ENCODE results near the gene TPTE.
"Not testable (repeated sequence)": the region's sequence is repeated elsewhere in the genome, so short reads cannot be mapped to it uniquely, and the experiment has no call there.

Gene TPTE

DNA sequence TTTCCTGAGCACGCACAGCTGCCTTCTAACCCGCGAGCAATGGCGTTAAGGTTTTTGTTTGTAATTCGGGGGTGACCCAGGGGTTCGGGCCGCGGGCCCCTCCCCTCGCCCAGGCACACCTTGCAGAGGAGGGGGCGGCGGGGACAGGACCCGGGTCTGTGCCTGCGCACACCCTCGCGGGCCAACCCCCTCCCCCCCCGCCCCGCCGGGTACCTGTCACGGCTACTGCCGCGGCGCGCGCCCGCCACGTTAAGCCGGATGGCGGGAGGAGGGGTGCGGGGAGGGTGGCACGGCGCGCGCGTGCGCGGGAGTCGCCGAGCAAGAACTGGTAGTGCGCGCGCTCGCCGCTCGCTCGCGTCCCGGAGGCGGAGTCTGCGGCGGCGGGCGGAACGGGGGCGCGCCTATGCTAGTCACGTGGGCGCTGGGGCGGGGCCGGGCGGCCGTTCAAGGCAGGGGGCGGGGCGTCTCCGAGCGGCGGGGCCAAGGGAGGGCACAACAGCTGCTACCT, at the start of gene TPTE:
TPTE (plus strand) TSS at position 493 of the 508 bp plus-strand sequence. CDS start 17,141 bp downstream, outside the sequence.
- no peak for DNase-seq

DNA sequence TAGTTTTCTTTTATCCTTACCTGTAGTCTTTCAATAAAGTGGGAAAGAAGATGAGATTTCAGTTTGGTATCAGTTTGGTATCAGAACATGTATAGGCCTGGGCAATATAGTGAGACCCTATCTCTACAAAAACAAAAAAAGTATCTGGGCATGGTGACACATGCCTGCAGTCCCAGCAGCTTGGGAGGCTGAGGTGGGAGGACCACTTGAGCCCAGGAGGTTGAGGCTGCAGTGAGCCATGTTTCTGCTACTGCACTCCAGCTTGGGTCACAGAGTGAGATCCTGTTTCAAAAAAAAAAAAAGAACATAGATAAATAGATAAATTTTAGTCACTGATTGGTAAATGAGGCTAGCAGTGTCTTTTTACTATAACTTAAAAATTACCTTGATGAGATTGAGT, 49.4 kb upstream of the TPTE start:
- not testable (repeated sequence) for DNase-seq

DNA sequence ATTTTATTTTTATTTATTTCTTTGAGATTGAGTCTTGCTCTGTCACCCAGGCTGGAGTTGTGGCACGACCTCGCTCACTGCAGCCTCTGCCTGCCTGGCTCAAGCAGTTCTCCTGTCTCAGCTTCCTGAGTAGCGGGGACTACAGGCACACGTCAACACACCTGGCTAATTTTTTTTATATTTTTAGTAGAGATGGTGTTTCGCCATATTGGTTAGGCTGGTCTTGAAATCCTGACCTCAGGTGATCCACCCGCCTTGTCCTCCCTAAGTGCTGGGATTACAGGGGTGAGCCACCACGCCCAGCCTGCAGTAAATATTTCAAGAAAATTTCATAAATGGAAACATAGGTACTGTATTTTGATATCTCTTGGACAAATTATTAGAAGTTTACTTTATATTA, 43.6 kb upstream of the TPTE start:
- not testable (repeated sequence) for DNase-seq

DNA sequence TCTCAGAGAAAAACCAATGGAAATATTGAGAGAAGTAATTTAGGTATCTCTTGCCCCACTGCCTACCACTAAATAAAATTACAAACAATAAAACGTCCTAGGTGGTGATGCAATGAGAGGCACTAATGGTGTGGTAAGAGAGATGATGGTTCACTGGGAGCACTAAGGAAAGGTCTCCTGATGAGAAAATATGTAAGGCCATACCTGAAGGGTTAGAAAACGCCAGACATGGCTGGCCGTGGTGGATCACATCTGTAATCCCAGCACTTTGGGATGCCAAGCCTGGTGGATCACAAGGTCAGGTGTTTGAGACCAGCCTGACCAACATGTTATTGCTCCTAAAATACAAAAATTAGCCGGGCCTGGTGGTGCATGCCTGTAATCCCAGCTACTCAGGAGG, 41.5 kb upstream of the TPTE start:
- DNase-seq, result not testable (repeated sequence)

DNA sequence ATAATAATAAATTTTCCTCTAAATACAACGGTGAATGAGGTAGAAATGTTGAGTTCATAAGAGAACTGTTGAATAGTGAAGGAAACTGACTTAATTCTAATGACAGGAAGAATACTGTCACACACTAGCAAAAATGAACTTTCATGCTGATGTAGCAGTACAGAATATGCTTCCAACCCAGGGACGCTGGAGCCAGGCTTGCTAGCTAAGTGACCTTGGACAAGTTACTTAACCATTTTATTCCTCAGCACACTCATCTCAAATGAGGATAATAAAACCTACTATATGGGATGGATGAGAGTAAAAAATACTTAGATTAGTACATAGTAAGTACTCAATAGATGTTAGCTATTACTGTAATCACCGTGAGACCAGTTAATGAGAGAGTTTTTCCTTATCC, 36.5 kb upstream of the TPTE start:
- not testable (repeated sequence) for DNase-seq

DNA sequence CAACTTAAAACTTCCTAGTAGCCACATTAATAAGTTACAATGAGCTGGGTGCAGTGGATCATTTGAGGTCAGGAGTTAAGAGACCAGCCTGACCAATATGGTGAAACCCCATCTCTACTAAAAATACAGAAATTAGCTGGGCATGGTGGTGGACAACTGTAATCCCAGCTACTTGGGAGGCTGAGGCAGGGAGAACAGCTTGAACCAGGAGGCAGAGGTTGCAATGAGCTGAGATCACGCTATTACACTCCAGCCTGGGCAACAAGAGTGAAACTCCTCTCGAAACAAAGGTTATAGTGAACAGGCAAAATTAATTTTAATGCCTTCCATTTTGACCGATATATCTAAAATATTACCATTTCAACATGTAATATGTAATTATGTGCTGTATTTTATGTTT, 30.9 kb upstream of the TPTE start:
- not testable (repeated sequence) for DNase-seq

DNA sequence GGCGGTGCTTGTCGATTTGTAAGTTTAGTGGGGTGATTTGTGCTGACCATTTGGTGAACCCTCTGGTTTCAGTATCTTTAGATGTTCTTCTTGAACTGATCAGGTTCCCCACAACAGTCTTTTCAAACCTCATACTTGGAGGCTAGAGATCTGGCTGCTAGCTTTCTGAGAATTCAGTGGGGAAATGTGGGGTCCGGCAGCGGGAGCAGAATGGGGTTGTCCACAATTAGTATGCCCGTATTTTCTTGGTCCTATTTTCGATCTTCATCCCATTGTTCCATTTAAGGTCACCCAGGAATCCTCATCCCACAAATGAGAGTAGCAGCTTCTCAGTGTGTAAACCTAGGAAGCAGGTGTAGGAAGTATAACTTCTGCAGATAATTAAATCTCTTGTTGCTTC, 10.3 kb upstream of the TPTE start:
- no peak for DNase-seq

DNA sequence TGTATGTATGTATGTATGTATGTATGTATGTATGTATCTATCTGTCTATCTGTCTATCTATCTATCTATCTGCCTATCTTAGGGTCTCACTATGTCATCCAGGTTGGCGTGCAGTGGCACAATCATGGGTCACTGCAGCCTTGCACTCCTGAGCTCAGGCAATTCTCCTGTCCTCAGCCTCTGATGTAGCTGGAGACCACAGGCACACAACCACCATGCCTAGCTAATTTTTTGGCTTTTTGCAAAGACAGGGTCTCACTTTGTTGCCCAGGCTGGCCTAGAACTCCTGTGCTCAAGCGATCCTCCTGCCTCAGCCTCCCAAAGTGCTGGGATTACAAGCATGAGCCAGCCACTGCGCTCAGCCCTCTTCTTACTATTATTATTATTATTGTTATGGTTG, 4.5 kb upstream of the TPTE start:
- not testable (repeated sequence) for DNase-seq

DNA sequence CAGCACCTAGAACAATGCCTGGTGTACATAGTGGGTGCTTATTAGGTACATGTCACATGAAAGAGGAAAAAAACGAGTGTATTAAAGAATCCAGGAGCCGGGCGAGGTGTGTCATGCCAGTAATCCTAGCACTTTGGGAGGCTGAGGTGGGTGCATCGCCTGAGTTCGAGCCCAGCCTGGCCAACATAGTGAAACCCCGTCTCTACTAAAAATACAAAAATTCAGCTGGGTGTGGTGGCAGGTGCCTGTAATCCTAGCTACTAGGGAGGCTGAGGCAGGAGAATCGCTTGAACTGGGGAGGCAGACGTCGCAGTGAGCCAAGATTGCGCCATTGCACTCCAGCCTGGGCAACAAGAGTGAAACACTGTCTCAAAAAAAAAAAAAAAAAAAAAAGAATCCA, 3.5 kb upstream of the TPTE start:
- DNase-seq, result not testable (repeated sequence)

DNA sequence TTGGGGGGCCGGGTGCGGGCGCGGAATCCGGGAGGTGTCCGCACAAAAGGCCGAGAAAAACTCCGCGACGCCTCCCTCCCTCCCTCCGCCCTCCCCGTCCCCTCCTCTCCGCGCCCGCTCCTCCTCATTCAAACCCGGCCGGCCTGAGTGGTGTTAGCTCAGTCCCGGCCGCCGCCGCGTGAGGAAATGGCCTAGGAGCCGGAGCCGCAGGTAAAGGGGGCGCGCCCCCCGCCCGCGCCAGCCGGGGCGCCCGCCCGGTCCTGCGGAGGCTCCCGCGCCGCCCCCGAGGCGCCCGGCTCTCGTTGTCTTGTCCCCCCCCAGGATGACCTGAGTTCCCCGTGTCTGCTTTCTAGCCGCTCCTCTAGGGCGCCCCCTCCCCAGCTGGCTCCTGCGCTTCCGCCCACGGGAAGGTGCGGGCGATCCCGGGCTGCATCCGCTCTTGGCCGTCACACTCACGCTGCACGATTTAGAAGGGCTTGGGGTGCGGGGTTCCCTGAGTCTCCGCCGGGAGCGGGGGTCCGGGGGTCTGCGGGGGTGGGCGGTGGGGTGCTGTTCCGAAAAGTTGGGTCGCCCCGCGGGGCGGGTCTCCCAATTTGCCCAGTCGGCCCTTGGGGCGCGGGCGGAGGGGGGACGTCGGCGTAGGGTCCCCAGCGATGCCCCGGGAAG, 585 bp downstream of the TPTE start:
- DNase-seq, result not testable (repeated sequence)

DNA sequence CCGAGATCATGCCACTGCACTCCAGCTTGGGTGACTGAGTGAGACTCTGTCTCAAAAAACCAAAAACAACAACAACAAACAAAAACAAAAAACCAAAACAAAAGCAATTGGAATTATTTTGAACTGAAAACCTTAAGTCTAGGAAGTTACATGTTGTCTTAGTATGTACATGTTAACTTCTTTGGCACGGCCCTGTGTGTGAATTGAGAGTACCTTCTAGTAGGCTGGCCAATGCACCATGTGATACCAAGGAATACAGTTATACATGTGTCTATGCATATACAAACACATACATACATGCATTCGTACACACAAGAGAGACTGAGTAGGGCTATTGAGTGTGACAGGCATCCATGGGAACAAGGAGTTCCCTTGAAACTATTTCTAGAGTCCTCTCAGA, 18.6 kb downstream of the TPTE start:
- no peak for DNase-seq

DNA sequence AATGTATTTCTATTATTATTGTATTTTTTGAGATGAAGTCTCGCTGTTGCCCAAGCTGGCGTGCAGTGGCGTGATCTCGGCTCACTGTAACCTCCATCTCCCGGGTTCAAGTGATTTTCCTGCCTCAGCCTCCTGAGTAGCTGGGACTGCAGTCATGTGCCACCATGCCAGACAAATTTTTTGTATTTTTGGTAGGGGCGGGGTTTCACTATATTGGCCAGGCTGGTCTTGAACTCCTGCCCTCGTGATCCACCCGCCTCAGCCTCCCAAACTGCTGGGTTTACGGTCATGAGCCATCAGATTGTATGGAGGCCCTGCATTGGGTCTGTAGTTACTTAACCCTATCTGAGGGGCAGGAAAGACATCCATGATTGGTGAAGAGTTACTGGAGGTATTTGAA, 23.0 kb downstream of the TPTE start:
- not testable (repeated sequence) for DNase-seq

DNA sequence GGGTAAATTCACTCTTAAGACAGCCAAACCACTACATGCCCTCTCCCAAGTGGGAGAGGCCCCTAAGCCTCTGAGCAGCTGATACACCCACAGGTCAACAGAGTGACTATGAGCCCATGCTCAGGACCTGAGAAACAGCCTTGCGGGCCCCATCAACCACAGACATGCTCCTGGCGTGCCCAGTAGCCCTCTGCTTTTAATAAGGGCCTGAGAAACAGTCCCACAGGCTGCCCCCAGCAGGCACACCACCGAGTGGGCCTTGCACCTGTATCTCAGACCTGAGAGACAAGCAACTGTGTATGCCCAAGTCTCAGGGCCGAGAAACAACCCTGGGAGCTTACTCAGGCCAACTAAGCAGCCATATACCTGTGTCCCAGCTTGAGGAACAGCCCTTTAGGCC, 26.5 kb downstream of the TPTE start:
- not testable (repeated sequence) for DNase-seq

DNA sequence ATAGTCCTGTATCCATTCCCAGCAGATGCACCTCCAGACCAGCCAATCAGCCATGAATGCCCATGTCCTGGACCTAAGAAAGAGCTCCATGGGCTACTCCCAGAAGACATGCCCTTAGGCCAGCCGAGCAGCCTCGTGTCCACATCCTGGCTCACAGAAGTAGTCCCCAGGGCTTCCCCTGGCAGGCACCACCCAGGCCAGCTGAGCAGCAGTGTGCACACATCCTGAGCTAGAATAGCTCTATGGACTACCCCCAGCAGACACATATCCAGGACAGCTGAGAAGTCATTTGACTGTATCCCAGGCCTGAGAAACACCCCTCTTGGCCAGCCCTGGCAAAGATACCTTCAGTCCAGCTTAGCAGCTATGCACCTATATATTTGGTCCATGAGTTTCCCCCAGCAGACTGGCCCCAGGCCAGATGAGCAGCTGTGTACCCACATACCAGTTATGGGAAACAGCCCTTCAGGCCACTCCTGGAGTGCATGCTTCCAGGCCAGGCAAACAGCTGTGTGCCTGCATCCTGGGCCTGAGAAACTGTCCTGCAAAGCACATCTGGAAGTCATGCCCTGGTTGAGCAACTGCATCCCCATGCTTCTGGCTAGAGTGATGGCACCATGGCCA, 27.1 kb downstream of the TPTE start:
- DNase-seq, result not testable (repeated sequence)

DNA sequence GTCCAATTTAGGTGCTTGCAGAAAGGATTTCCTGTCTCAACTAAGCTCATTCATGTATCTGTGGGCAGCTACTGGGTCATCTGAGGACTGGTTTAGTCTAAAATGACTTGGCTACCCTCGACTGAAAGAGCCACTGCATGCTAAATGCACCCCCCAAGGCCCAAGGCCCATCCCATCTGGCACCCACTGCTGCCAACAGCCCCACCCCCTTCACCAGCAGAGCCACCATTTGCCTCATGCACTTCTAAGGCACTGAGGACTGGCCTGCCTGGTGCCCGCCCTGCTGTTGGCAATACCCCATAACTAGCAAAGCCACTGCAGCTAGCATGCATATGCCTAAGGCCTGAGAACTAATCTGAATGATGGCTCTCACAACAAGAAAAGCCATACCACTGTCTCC, 49.4 kb downstream of the TPTE start:
- DNase-seq, result not testable (repeated sequence)

DNA sequence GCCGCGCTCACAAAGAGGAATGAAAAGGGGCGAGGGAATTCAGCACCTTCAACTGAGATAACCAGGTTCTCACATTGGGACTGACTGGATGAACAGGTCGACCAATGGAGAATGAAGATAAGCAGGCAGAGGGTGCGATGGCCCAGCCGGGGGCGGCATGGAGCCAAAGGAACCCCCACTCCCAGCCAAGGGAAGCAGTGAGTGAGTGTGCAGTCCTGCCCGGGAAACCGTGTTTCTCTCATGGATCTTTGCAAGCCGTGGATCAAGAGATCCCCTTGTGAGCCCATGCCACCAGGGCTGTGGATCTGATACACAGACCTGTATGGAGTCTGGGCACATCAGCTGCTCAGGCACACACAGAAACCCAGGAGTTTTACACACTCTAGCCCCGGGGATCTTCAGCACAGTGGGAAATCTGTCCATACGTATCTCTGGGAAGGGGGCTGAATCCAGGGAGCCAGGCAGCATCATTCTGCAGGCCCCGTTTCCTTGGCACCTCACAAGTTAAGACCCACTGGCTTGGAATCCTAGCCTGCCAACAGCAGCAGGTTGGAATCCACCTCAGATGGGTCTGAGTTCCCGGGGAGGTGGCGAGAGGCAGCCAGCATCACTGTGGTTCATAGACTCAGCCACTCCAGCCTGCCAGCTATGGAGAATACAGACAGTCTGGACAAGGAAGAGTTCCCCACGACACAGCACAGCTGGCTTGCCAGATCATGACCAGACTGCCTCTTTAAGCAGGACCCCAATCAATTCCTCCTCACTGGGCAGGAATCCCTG, 53.3 kb downstream of the TPTE start:
- not testable (repeated sequence) for DNase-seq

DNA sequence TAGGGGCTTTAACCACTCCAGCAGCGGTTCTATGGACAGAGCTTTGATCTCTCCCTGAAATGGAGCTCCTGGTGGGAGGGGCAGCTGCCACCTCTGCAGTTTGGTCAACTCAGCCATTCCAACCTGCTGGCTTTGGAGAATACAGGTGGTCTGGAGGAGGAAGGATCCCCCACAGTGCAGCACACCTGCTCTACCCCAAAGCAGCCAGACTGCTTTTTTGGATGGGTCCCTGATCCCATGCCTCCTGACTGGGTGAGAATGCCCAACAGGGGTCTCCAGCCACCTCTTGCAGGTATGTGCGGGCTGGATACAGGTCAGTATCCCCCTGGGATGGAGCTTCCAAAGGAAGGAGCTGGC, 53.9 kb downstream of the TPTE start:
- DNase-seq, result no peak

DNA sequence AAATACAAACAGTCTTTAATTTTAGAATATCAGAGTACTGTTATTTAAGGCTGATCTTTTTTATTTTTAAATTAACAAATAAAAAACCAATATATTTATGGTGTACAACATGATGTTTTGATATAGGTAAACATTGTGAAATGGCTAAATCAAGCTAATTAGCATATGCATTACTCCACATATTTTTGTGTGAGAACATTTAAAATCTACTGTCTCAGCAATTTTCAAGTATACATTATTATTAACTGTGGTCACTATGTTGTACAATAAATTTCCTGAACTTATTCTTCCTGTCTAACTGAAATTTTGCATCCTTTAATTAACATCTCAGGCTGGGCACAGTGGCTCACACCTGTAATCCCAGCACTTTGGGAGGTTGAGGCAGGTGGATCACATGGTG, 57.5 kb downstream of the TPTE start:
- DNase-seq, result not testable (repeated sequence)

DNA sequence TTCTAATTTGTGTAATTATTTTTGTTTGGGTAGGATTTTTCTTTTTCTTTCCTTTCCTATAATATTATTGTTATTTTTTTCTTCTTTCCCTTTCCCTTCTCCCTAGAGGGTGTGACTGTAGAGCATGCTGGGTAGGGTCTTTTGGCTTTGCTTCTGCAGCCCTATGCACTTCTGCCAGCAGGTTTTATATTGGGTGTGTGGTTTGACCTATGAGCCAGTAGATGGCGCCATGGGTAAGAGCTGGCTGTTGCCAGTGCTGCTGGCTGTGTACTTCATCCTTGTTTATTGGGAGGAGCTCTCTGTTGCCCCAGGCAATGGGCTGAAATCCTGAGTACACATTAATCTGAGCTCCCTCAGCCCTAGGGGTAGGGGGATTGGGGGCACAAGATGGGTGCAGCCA, 67.7 kb downstream of the TPTE start:
- not testable (repeated sequence) for DNase-seq

DNA sequence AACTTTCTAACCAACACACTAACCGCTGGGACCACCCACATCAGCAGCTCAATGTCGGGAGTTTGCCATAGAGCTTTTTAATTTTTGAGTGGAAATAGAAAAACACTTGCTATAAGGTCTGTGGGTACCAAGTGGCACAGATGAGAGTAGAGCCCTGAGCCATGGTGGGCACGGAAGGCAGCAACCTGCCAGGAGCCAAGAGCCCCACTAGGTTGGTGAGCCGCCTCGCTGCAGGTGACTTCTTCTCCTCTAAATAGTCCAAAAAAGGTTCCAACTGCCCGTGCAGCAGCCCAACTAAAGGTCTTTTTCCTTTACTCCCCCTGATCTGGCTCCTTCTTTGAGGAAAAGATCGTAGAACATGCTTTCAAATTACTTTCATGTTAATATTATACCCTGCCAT, 85.7 kb downstream of the TPTE start:
- DNase-seq, result not testable (repeated sequence)

DNA sequence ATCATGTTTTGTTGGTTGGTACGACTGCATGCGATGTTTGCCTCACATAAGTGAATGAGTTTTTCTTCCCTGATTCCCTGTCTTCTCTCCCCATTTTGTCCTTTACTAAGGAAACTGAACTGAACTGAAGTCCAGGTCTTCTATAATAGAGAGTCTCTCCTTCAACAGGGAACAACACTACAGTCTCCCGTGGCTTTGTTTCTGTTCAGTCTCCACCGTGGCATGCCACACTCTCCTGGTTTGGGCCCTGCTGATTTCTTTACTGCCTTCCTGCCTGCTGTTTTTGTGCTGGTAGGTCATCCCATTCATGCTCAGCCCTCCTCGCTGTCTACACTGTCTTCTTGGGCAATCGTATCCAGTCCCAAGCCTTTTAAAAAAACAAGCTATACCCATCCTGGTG, 92.9 kb downstream of the TPTE start:
- not testable (repeated sequence) for DNase-seq

DNA sequence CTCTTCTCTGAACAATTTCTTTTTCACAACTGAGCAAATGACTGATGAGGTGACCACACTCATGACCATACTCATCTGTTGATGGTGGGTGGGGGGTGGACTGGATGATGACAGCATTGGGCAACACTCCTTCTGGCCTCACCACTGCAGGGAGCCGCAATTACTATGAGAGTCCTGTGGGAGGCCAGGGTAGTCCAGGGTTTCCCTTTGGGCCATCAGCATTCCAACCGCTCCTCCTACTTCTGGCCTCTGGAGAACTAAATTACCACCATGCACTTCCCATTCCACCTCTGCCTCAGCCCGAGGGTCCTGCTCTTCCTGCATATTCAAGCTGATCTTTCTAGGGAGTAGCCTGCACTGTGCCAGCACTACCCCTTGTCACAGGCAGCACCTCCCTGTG, 94.7 kb downstream of the TPTE start:
- not testable (repeated sequence) for DNase-seq

DNA sequence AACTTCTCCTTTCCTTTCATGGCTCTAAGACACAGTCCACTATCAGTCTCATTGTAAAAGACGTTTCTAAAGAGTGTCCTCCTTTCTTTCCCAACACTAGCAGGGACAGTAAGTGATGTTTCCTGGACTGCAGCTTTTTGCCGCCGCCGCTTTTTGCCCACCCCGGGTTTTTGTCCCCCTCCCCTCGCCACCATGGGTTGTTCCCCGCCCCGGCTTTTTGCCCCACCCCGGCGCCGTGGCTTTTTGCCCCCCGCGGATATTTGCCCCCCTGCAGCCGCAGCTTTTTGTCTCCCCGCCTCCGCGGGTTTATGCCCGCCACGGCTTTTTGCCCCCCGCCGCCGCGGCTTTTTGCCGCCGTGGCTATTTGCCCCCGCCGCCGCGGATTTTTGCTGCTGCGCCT, 95.2 kb downstream of the TPTE start:
- DNase-seq, result no peak

Data from NCI-H2171 treated with DMSO at 0.1 percent for 48 hours (cell line).